K562 (cell line): ENCODE results near the gene SFSWAP.

Experiments used
- ELK1 ChIP-seq: sonication (generic); formaldehyde crosslinking; IDR thresholded peaks from 2 replicates; pipeline ENCODE4 v1.8.1; 2022; ENCODE audit warnings: missing genetic modification reagents
- POLR2G ChIP-seq: fragments of 200-400 bp; formaldehyde crosslinking; IDR thresholded peaks from 2 replicates; pipeline ENCODE4 v1.6.1; 2017; ENCODE audit warnings: low read depth, mild to moderate bottlenecking, antibody characterized with exemption, low read length, moderate library complexity
- USF2 ChIP-seq: sonication (generic); formaldehyde crosslinking; IDR thresholded peaks from 2 replicates; pipeline ENCODE4 v1.5.0; 2020; ENCODE audit warnings: missing genetic modification reagents

GRCh38 chr12:131749618-131750315 lies 38.9 kb downstream of the SFSWAP start:
- TF ChIP-seq POLR2G (0 out of 2 replicates have a peak, but pooled peaks have one; percentile 16), USF2 (CRISPR knock-in tag) (no peak), ELK1 (no peak)
